ENCODE data around the gene ZNF891. TPM values are rescaled to one million over a fixed set of nuclear protein-coding genes. Genes with fewer than 3 reads are reported as not detected.

ZNF891 gene
- total and polyA plus RNA-seq, 2 of the 13 experiments (the other 11 are each of a cell fraction or from before 2014, with no cell fraction given), result 1.3 to 2.1 TPM

- no peaks in the 10 kb centered on the region for H3K36me3 ChIP-seq (replicated peaks in 1 of 2; ENCODE audit: control insufficient read depth in 1 of 2, insufficient read depth in 2 of 2, low read length in 2 of 2)
- H3K9ac ChIP-seq (ENCODE audit: insufficient read depth, low read depth, low read length), result no peak overlapping the region
- BruUV-seq (replicated peaks), result no TSS peak
- no peaks in the 10 kb centered on the region for H3K4me1 ChIP-seq (ENCODE audit: insufficient read depth, low read length)
- H3K4me2 ChIP-seq (ENCODE audit: low read depth, low read length), result no peak overlapping the region
- H2AFZ ChIP-seq (ENCODE audit: low read length), result no peak overlapping the region
- ChIA-PET POLR2A (no interaction called here), CTCF (ENCODE audit: low intra/inter-chr PET ratio, low total read pairs) (no interaction called here)
- in situ Hi-C loops (cut with HindIII; ENCODE audit: extremely low pct_ligation_motif_present, low pct_unique_long_range_greater_than_20kb) (no loop called here), intact Hi-C loops (cut with micrococcal nuclease; ENCODE audit: unreplicated experiment) (no loop called here)
- H3K27ac ChIP-seq (ENCODE audit: extremely low read length, insufficient read depth, low read length), result no peak overlapping the region
- DNase-seq (ENCODE audit: low spot score) (no peak), ATAC-seq (no peak), FAIRE-seq (no peak)
- WGBS (ENCODE audit: low lambda C conversion rate), result 0% methylated on average over 1 of the region's 1 CpG
- no peaks in the 10 kb centered on the region for H3K27me3 ChIP-seq (ENCODE audit: control insufficient read depth in 1 of 2, insufficient read depth in 2 of 2, low read length in 2 of 2)
- peaks cover 91% of the 10 kb centered on the region for H3K9me3 ChIP-seq (ENCODE audit: low read length)
- no peak overlapping the region for H3K4me3 ChIP-seq (replicated peaks in 1 of 3; ENCODE audit: insufficient read depth in 1 of 3, low read depth in 2 of 3, low read length in 3 of 3)
- no peaks in the 10 kb centered on the region for H3K79me2 ChIP-seq (ENCODE audit: insufficient read depth, low read length)
- no peaks in the 10 kb centered on the region for H4K20me1 ChIP-seq (ENCODE audit: insufficient read depth, low read length)
- TF ChIP-seq FOSL2 (CRISPR knock-in tag; IDR thresholded peaks at IDR 0.05) (no peak), TAF15 (IDR thresholded peaks at IDR 0.05; ENCODE audit: low read depth, low read length, poor library complexity, severe bottlenecking) (no peak), HOXA5 (CRISPR knock-in tag; IDR thresholded peaks at IDR 0.05) (no peak), GATA4 (IDR thresholded peaks at IDR 0.05; ENCODE audit: borderline replicate concordance, low read depth) (no peak), ZFYVE20 (CRISPR knock-in tag; IDR thresholded peaks at IDR 0.05; ENCODE audit: borderline replicate concordance, low read depth) (no peak), MIER2 (CRISPR knock-in tag; IDR thresholded peaks at IDR 0.05) (no peak)
- TF ChIP-seq, protein P1, sequence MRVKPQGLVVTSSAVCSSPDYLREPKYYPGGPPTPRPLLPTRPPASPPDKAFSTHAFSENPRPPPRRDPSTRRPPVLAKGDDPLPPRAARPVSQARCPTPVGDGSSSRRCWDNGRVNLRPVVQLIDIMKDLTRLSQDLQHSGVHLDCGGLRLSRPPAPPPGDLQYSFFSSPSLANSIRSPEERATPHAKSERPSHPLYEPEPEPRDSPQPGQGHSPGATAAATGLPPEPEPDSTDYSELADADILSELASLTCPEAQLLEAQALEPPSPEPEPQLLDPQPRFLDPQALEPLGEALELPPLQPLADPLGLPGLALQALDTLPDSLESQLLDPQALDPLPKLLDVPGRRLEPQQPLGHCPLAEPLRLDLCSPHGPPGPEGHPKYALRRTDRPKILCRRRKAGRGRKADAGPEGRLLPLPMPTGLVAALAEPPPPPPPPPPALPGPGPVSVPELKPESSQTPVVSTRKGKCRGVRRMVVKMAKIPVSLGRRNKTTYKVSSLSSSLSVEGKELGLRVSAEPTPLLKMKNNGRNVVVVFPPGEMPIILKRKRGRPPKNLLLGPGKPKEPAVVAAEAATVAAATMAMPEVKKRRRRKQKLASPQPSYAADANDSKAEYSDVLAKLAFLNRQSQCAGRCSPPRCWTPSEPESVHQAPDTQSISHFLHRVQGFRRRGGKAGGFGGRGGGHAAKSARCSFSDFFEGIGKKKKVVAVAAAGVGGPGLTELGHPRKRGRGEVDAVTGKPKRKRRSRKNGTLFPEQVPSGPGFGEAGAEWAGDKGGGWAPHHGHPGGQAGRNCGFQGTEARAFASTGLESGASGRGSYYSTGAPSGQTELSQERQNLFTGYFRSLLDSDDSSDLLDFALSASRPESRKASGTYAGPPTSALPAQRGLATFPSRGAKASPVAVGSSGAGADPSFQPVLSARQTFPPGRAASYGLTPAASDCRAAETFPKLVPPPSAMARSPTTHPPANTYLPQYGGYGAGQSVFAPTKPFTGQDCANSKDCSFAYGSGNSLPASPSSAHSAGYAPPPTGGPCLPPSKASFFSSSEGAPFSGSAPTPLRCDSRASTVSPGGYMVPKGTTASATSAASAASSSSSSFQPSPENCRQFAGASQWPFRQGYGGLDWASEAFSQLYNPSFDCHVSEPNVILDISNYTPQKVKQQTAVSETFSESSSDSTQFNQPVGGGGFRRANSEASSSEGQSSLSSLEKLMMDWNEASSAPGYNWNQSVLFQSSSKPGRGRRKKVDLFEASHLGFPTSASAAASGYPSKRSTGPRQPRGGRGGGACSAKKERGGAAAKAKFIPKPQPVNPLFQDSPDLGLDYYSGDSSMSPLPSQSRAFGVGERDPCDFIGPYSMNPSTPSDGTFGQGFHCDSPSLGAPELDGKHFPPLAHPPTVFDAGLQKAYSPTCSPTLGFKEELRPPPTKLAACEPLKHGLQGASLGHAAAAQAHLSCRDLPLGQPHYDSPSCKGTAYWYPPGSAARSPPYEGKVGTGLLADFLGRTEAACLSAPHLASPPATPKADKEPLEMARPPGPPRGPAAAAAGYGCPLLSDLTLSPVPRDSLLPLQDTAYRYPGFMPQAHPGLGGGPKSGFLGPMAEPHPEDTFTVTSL (CRISPR knock-in tag; IDR thresholded peaks at IDR 0.05; ENCODE audit: borderline replicate concordance), result no peak
- TF ChIP-seq, protein P2, sequence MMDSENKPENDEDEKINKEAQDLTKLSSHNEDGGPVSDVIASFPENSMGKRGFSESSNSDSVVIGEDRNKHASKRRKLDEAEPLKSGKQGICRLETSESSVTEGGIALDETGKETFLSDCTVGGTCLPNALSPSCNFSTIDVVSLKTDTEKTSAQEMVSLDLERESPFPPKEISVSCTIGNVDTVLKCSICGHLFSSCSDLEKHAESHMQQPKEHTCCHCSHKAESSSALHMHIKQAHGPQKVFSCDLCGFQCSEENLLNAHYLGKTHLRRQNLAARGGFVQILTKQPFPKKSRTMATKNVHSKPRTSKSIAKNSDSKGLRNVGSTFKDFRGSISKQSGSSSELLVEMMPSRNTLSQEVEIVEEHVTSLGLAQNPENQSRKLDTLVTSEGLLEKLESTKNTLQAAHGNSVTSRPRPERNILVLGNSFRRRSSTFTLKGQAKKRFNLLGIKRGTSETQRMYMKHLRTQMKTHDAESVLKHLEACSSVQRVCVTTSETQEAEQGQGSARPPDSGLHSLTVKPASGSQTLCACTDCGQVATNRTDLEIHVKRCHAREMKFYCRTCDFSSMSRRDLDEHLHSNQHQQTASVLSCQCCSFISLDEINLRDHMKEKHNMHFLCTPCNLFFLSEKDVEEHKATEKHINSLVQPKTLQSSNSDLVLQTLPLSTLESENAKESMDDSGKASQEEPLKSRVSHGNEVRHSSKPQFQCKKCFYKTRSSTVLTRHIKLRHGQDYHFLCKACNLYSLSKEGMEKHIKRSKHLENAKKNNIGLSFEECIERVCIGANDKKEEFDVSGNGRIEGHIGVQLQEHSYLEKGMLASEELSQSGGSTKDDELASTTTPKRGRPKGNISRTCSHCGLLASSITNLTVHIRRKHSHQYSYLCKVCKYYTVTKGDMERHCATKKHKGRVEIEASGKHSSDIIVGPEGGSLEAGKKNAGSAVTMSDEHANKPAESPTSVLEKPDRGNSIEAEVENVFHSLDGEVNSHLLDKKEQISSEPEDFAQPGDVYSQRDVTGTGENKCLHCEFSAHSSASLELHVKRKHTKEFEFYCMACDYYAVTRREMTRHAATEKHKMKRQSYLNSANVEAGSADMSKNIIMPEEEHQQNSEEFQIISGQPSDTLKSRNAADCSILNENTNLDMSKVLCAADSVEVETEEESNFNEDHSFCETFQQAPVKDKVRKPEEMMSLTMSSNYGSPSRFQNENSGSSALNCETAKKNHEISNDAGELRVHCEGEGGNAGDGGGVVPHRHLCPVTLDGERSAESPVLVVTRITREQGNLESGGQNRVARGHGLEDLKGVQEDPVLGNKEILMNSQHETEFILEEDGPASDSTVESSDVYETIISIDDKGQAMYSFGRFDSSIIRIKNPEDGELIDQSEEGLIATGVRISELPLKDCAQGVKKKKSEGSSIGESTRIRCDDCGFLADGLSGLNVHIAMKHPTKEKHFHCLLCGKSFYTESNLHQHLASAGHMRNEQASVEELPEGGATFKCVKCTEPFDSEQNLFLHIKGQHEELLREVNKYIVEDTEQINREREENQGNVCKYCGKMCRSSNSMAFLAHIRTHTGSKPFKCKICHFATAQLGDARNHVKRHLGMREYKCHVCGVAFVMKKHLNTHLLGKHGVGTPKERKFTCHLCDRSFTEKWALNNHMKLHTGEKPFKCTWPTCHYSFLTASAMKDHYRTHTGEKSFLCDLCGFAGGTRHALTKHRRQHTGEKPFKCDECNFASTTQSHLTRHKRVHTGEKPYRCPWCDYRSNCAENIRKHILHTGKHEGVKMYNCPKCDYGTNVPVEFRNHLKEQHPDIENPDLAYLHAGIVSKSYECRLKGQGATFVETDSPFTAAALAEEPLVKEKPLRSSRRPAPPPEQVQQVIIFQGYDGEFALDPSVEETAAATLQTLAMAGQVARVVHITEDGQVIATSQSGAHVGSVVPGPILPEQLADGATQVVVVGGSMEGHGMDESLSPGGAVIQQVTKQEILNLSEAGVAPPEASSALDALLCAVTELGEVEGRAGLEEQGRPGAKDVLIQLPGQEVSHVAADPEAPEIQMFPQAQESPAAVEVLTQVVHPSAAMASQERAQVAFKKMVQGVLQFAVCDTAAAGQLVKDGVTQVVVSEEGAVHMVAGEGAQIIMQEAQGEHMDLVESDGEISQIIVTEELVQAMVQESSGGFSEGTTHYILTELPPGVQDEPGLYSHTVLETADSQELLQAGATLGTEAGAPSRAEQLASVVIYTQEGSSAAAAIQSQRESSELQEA (CRISPR knock-in tag; IDR thresholded peaks at IDR 0.05; ENCODE audit: not compliant biosample characterization), result no peak
- TF ChIP-seq, protein P3, sequence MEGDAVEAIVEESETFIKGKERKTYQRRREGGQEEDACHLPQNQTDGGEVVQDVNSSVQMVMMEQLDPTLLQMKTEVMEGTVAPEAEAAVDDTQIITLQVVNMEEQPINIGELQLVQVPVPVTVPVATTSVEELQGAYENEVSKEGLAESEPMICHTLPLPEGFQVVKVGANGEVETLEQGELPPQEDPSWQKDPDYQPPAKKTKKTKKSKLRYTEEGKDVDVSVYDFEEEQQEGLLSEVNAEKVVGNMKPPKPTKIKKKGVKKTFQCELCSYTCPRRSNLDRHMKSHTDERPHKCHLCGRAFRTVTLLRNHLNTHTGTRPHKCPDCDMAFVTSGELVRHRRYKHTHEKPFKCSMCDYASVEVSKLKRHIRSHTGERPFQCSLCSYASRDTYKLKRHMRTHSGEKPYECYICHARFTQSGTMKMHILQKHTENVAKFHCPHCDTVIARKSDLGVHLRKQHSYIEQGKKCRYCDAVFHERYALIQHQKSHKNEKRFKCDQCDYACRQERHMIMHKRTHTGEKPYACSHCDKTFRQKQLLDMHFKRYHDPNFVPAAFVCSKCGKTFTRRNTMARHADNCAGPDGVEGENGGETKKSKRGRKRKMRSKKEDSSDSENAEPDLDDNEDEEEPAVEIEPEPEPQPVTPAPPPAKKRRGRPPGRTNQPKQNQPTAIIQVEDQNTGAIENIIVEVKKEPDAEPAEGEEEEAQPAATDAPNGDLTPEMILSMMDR (CRISPR knock-in tag; IDR thresholded peaks at IDR 0.05), result no peak
Observed at GRCh38 chr12:133172491-133172890, 42.4 kb upstream of the ZNF891 start.

All from HepG2 (cell line).